GM23338 (cell line): ENCODE measurements around the gene FAM53B.

ENCODE experiments used
- CREB1 ChIP-seq: fragments of 250-450 bp; sonication (Bioruptor Pico); IDR thresholded peaks from 2 replicates; pipeline ENCODE4 v1.5.0; 2020; ENCODE audit warnings: low read depth, mild to moderate bottlenecking, moderate library complexity
- ETS1 ChIP-seq: IDR thresholded peaks from 2 replicates; pipeline ENCODE4 v1.6.1; 2016; ENCODE audit warnings: antibody characterized with exemption
- EZH2 ChIP-seq: fragments of 200-600 bp; sonication (generic); IDR thresholded peaks from one replicate; pipeline ENCODE4 v1.8.0; 2017; ENCODE audit warnings: antibody characterized with exemption, mild to moderate bottlenecking, low read depth; ENCODE audit not compliant: unreplicated experiment
- EZH2phosphoT487 ChIP-seq: fragments of 200-600 bp; sonication (generic); IDR thresholded peaks from one replicate; pipeline ENCODE4 v1.8.1; 2018; ENCODE audit warnings: antibody characterized with exemption; ENCODE audit not compliant: unreplicated experiment
- JUNB ChIP-seq: IDR thresholded peaks from one replicate; pipeline ENCODE4 v1.6.1; 2016; ENCODE audit warnings: antibody characterized with exemption; ENCODE audit not compliant: unreplicated experiment
- NANOG ChIP-seq: IDR thresholded peaks from 2 replicates; pipeline ENCODE4 v1.6.1; 2016; ENCODE audit warnings: antibody characterized with exemption, borderline replicate concordance
- POLR2AphosphoS5 ChIP-seq: IDR thresholded peaks from 2 replicates; pipeline ENCODE4 v1.6.1; 2016; ENCODE audit warnings: antibody characterized with exemption, low read depth
- REST ChIP-seq: IDR thresholded peaks from one replicate; pipeline ENCODE4 v1.6.1; 2018; ENCODE audit warnings: antibody characterized with exemption; ENCODE audit not compliant: unreplicated experiment
- ZNF114 ChIP-seq: fragments of 250-450 bp; sonication (Bioruptor Pico); IDR thresholded peaks from 2 replicates; pipeline ENCODE4 v1.5.0; 2020; ENCODE audit warnings: mild to moderate bottlenecking, moderate library complexity
- TF ChIP-seq, protein P1 (sequence below), 2 experiments: fragments of 200-600 bp in 1 of 2; sonication (generic) in 1 of 2; conservative IDR thresholded peaks; 2 replicates each; pipeline versions ENCODE4 v1.5.1 to v1.6.1; 2016 to 2017; ENCODE audit warnings: antibody characterized with exemption in 2 of 2, low read depth in 2 of 2, mild to moderate bottlenecking in 2 of 2, moderate library complexity in 1 of 2

GRCh38 chr10:124569623-124570470, 174.3 kb downstream of the FAM53B start:
- TF ChIP-seq, protein P1, sequence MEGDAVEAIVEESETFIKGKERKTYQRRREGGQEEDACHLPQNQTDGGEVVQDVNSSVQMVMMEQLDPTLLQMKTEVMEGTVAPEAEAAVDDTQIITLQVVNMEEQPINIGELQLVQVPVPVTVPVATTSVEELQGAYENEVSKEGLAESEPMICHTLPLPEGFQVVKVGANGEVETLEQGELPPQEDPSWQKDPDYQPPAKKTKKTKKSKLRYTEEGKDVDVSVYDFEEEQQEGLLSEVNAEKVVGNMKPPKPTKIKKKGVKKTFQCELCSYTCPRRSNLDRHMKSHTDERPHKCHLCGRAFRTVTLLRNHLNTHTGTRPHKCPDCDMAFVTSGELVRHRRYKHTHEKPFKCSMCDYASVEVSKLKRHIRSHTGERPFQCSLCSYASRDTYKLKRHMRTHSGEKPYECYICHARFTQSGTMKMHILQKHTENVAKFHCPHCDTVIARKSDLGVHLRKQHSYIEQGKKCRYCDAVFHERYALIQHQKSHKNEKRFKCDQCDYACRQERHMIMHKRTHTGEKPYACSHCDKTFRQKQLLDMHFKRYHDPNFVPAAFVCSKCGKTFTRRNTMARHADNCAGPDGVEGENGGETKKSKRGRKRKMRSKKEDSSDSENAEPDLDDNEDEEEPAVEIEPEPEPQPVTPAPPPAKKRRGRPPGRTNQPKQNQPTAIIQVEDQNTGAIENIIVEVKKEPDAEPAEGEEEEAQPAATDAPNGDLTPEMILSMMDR (conservative IDR thresholded peaks at IDR 0.05; ENCODE audit: low read depth in 2 of 2) = no peak
- TF ChIP-seq NANOG (no peak), POLR2AphosphoS5 (no peak), CREB1 (CRISPR knock-in tag) (no peak), EZH2 (no peak), REST (no peak), JUNB (no peak), ZNF114 (no peak), EZH2phosphoT487 (no peak), ETS1 (no peak)
